ENCODE measurements around the gene HOXB3. TPM values are rescaled to one million over a fixed set of nuclear protein-coding genes. Genes with fewer than 3 reads are reported as not detected.

Gene HOXB3
- total and polyA plus RNA-seq, 2 of the 4 experiments (the other 2 are of a cell fraction), result 6.3 to 59.6 TPM

GRCh38 chr17:48582750-48583069, 7.3 kb downstream of the HOXB3 start:
- peak overlapping the region; percentile 99 for H2BK5ac ChIP-seq (ENCODE audit: low read depth, low read length, poor library complexity, severe bottlenecking)
- H4K5ac ChIP-seq (ENCODE audit: low read depth, low read length), result peak overlapping the region; percentile 76
- peaks cover 14% of the 10 kb centered on the region; the same call in 1 of the 2 replicates for H3K36me3 ChIP-seq (ENCODE audit: control insufficient read depth, insufficient read depth, low read length)
- no peak overlapping the region for H2AFZ ChIP-seq (replicated peaks; ENCODE audit: low read length, poor library complexity)
- H2AK9ac ChIP-seq (replicated peaks; ENCODE audit: low read depth, low read length, poor library complexity), result peak overlapping the region; percentile 91
- peak overlapping the region; percentile 99 for H3K4ac ChIP-seq (ENCODE audit: low read depth, low read length)
- H3K4me3 ChIP-seq (ENCODE audit: insufficient read depth, low read depth, low read length), result peak overlapping the region; percentile 92
- peak overlapping the region; percentile 72 for H2BK20ac ChIP-seq (ENCODE audit: low read depth, low read length)
- TF ChIP-seq MXI1 (IDR thresholded peaks at IDR 0.05; ENCODE audit: borderline replicate concordance, low read depth, low read length) (peak; percentile 29; the same call in 1 of the 2 replicates), FOS (IDR thresholded peaks at IDR 0.05; ENCODE audit: low read depth, low read length) (no peak), RCOR1 (IDR thresholded peaks at IDR 0.05; ENCODE audit: insufficient replicate concordance, low read length) (no peak), CEBPB (IDR thresholded peaks at IDR 0.05; ENCODE audit: low read depth, low read length) (no peak), POLR2A (IDR thresholded peaks at IDR 0.05; ENCODE audit: low read depth, low read length) (no peak), CHD1 (IDR thresholded peaks at IDR 0.05; ENCODE audit: low read depth, low read length) (no peak)
- H3K9ac ChIP-seq (ENCODE audit: low read depth, low read length), result peak overlapping the region; percentile 100
- peak overlapping the region; percentile 98 for H3K4me2 ChIP-seq (ENCODE audit: low read depth, low read length)
- no peaks in the 10 kb centered on the region; the same call in 1 of the 2 replicates for H3K9me1 ChIP-seq (ENCODE audit: insufficient read depth, low read length)
- H3K56ac ChIP-seq (ENCODE audit: extremely low read depth, insufficient read depth, low read length), result peak overlapping the region; percentile 82
- intact Hi-C loops (cut with micrococcal nuclease), result no loop called here
- H4K20me1 ChIP-seq (ENCODE audit: insufficient read depth, low read length), result no peaks in the 10 kb centered on the region; the same call in 1 of the 2 replicates
- dilution Hi-C loops (cut with HindIII; ENCODE audit: low sequenced_read_pairs, unreplicated experiment), result no loop called here
- no peaks in the 10 kb centered on the region for H3K79me1 ChIP-seq (ENCODE audit: low read depth in 1 of 2, low read length in 2 of 2)
- peak overlapping the region; percentile 78 for H3K18ac ChIP-seq (ENCODE audit: low read depth, low read length)
- DNase-seq (no peak), ATAC-seq (ENCODE audit: low read depth) (no peak)
- in situ Hi-C loops (cut with MboI; ENCODE audit: low sequenced_read_pairs), result no loop called here
- peak overlapping the region; percentile 82 to 89 for H4K8ac ChIP-seq (ENCODE audit: low read depth in 2 of 2, low read length in 2 of 2)
- no CpG with 5 or more reads among the region's 7 CpGs for WGBS, 2 experiments (ENCODE audit: extremely low coverage in 2 of 2, insufficient read length in 1 of 2)
- no peaks in the 10 kb centered on the region for H3K9me3 ChIP-seq (ENCODE audit: control insufficient read depth, insufficient read depth, low read length)
- ChIA-PET POLR2A (ENCODE audit: unreplicated experiment) (interaction anchor here (0.5 to 1.5 kb wide), 7 partner anchors 9 to 474 kb away, joined by 3 to 6 read pairs (median 3); no protein-coding TSS in a partner anchor), CTCF (interaction anchor here (1.7 to 1.9 kb wide), 2 partner anchors 11 to 90 kb away, joined by 4 to 5 read pairs; partner anchors contain the start of gene HOXB5)
- peak overlapping the region; percentile 100 for H3K27ac ChIP-seq (ENCODE audit: insufficient read depth, low read length)
- H3K14ac ChIP-seq (replicated peaks; ENCODE audit: low read depth, low read length), result peak overlapping the region; percentile 92
- peak overlapping the region; percentile 93 for H2BK120ac ChIP-seq (ENCODE audit: low read depth, low read length)
- peak overlapping the region; percentile 97 for H3K23ac ChIP-seq (ENCODE audit: low read depth, low read length)
- peak overlapping the region; percentile 96 for H4K91ac ChIP-seq (ENCODE audit: insufficient read depth, low read depth, low read length)
- peak overlapping the region; percentile 75; the same call in 2 of the 3 replicates for H2BK15ac ChIP-seq (ENCODE audit: low read depth, low read length)
- H3K4me1 ChIP-seq (ENCODE audit: control insufficient read depth, insufficient read depth, low read length), result peaks cover 10% of the 10 kb centered on the region
- BruUV-seq (replicated peaks), result no TSS peak
- H3K27me3 ChIP-seq (ENCODE audit: control insufficient read depth, insufficient read depth, low read length), result no peaks in the 10 kb centered on the region
- H2AK5ac ChIP-seq (ENCODE audit: low read depth, low read length), result peak overlapping the region; percentile 87
